Esophagus squamous epithelium (tissue), 4 donors: ENCODE data around the gene CDK13.

Experiments used
- CTCF ChIP-seq, 6 experiments: fragments of 450-650 bp in 4 of 6; fragments of 200-600 bp in 2 of 6; sonication (generic) in 2 of 6; IDR thresholded peaks; one replicate each; pipeline ENCODE4 v1.5.1; 2016 to 2019; ENCODE audit warnings: antibody characterized with exemption in 6 of 6, mild to moderate bottlenecking in 4 of 6, moderate library complexity in 4 of 6
- POLR2A ChIP-seq, 4 donors: fragments of 450-650 bp; IDR thresholded peaks; one replicate each; pipeline ENCODE4 v1.6.1; 2017; ENCODE audit warnings: antibody characterized with exemption in 4 of 4, mild to moderate bottlenecking in 4 of 4, moderate library complexity in 3 of 4

- TF ChIP-seq CTCF (IDR thresholded peaks at IDR 0.05) (no peak), POLR2A (IDR thresholded peaks at IDR 0.05) (no peak)
Measured at GRCh38 chr7:39948375-39948955, 1.6 kb upstream of the CDK13 start.
